Mucosa of rectum (tissue), 2 donors: Measurements from ENCODE around the gene NOLC1.
"Not testable (repeated sequence)": the region's sequence is repeated elsewhere in the genome, so short reads cannot be mapped to it uniquely, and the experiment has no call there.

ENCODE experiments used
- H3K27ac ChIP-seq, 2 donors: one replicate each; pipeline ENCODE4 v1.7.0; 2013; ENCODE audit warnings: inconsistent platforms in 2 of 2, low read depth in 2 of 2, low read length in 2 of 2
- H3K27me3 ChIP-seq, 2 donors: one replicate each; pipeline ENCODE4 v1.7.0; 2013; ENCODE audit warnings: low read length in 2 of 2; ENCODE audit not compliant: control insufficient read depth in 2 of 2, insufficient read depth in 2 of 2
- H3K36me3 ChIP-seq, 2 donors: one replicate each; pipeline ENCODE4 v1.7.0; 2013; ENCODE audit warnings: low read length in 2 of 2; ENCODE audit not compliant: control insufficient read depth in 2 of 2, insufficient read depth in 2 of 2
- H3K4me1 ChIP-seq, 2 donors: one replicate each; pipeline ENCODE4 v1.7.0; 2013; ENCODE audit warnings: low read length in 2 of 2, mild to moderate bottlenecking in 1 of 2; ENCODE audit not compliant: control insufficient read depth in 2 of 2, insufficient read depth in 2 of 2
- H3K4me3 ChIP-seq, 2 donors: one replicate each; pipeline ENCODE4 v1.7.0; 2013; ENCODE audit warnings: low read length in 2 of 2
- H3K9ac ChIP-seq, 2 donors: one replicate each; pipeline ENCODE4 v1.7.0; 2013; ENCODE audit warnings: low read length in 2 of 2, low read depth in 1 of 2, mild to moderate bottlenecking in 1 of 2
- H3K9me3 ChIP-seq, 2 donors: one replicate each; pipeline ENCODE4 v1.7.0; 2013; ENCODE audit warnings: low read length in 2 of 2; ENCODE audit not compliant: control insufficient read depth in 2 of 2
- donor health status: healthy.
- donor health status: Normal muscosa, but diverticular disease.

NOLC1 gene

GRCh38 chr10:102184606-102185005 is 32.4 kb downstream of the NOLC1 start:
- H3K36me3 ChIP-seq = no peaks in the 10 kb centered on the region
- no peak overlapping the region for H3K27ac ChIP-seq
- no peak overlapping the region for H3K4me3 ChIP-seq
- no peaks in the 10 kb centered on the region for H3K9me3 ChIP-seq
- H3K27me3 ChIP-seq = no peaks in the 10 kb centered on the region
- H3K9ac ChIP-seq = no peak overlapping the region
- H3K4me1 ChIP-seq = peaks cover 0 to 7% of the 10 kb centered on the region in 2 donors

- Histone ChIP-seq H3K27ac (no peak overlapping the region), H3K4me1 (peaks cover 0 to 7% of the 10 kb centered on the region in 2 donors), H3K36me3 (no peaks in the 10 kb centered on the region), H3K4me3 (no peak overlapping the region), H3K9me3 (no peaks in the 10 kb centered on the region), H3K9ac (no peak overlapping the region), H3K27me3 (no peaks in the 10 kb centered on the region)
Measured at GRCh38 chr10:102185272-102185671, 33.1 kb downstream of the NOLC1 start.

GRCh38 chr10:102185811-102186527 is 33.8 kb downstream of the NOLC1 start:
- H3K4me1 ChIP-seq = peaks cover 0 to 7% of the 10 kb centered on the region in 2 donors
- H3K27ac ChIP-seq = peak overlapping the region in 1 of 2 donors; percentile 24
- H3K4me3 ChIP-seq = peak overlapping the region in 1 of 2 donors; percentile 26
- no peaks in the 10 kb centered on the region for H3K36me3 ChIP-seq
- no peaks in the 10 kb centered on the region for H3K9me3 ChIP-seq
- no peaks in the 10 kb centered on the region for H3K27me3 ChIP-seq
- H3K9ac ChIP-seq = no peak overlapping the region

DNA sequence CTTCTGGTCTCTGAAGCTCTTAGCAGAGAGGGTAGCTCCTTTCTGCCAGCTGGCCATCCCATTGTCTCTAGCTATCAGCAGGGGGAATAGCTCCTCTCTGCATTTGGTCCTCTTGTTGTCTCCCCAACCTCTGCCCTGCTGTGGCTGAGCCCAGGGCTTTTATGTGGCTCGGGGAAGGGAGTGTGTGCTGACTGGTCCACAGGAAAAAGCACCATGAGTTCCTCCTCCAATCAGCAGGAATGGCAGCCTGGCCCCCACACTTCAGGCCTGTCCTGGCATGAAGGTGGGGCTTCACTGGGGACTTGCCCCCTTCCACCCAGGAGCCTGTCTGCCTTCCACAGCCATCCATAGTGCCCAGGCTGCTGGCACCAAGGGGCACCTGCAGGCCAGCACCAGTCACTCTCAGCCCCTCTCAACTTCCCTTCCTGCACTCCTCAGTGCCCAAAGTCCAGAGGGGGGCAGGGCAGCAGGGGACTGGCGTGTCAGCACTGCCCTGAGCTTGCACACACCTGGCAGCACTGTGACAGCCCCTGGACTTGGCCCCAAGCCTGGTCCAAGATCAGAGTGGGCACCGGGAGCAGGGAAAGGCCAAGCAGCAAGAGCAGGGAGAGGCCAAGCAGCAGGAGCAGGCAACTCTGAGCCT is 36.2 kb downstream of the NOLC1 start:
- H3K9ac ChIP-seq = no peak overlapping the region
- H3K4me3 ChIP-seq = no peak overlapping the region
- H3K4me1 ChIP-seq = peaks cover 0 to 7% of the 10 kb centered on the region in 2 donors
- H3K27me3 ChIP-seq = no peaks in the 10 kb centered on the region
- no peaks in the 10 kb centered on the region for H3K36me3 ChIP-seq
- no peak overlapping the region for H3K27ac ChIP-seq
- H3K9me3 ChIP-seq = no peaks in the 10 kb centered on the region

DNA sequence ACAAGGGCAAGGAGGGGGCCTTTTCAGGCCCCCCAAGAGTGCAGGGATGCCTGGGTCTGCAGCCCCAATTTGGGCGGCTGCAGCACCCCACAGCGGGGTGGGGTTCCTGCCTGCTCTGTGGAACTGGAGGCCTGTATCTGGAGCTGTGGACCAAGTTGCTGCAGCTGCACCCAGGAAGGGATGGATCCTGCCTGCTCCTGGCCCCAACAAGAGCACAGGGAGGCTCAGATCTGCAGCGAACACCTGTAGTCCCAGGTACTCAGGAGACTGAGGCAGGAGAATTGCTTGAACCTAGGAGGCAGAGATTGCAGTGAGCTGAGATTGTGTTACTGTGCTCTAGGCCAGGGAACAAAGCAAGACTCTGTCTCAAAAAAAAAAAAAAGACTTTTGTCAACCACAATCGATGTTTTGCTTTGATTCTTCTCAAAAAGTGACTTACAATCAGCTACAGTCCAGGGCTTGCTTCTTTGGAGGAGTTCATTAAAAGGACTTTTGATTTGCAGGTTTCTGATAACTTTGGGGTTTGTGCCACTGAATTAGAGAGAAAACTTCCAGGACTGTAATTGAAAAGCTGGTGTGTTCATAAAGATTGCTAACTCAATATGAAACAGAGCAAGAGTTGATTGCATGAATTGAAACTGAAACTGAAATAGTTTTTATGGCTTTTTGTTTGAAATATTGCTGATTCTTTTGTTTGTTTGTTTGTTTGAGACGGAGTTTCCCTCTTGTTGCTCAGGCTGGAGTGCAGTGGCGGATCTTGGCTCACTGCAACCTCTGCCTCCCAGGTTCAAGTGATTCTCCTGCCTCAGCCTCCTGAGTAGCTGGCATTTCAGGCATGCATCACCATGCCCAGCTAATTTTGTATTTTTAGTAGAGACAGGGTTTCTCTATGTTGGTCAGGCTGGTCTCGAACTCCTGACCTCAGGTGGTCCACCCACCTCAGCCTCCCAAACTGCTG is 37.0 kb downstream of the NOLC1 start:
- not testable (repeated sequence) for H3K4me1 ChIP-seq, H3K27ac ChIP-seq, H3K36me3 ChIP-seq, H3K9ac ChIP-seq, H3K27me3 ChIP-seq, H3K9me3 ChIP-seq
- peak overlapping the region in 1 of 2 donors; percentile 20 for H3K4me3 ChIP-seq

- Histone ChIP-seq H3K36me3 (no peaks in the 10 kb centered on the region), H3K4me3 (no peak overlapping the region), H3K9ac (no peak overlapping the region), H3K4me1 (peaks cover 0 to 7% of the 10 kb centered on the region in 2 donors), H3K27ac (no peak overlapping the region), H3K27me3 (no peaks in the 10 kb centered on the region), H3K9me3 (no peaks in the 10 kb centered on the region)
Measured at GRCh38 chr10:102191956-102192355, 39.8 kb downstream of the NOLC1 start.

DNA sequence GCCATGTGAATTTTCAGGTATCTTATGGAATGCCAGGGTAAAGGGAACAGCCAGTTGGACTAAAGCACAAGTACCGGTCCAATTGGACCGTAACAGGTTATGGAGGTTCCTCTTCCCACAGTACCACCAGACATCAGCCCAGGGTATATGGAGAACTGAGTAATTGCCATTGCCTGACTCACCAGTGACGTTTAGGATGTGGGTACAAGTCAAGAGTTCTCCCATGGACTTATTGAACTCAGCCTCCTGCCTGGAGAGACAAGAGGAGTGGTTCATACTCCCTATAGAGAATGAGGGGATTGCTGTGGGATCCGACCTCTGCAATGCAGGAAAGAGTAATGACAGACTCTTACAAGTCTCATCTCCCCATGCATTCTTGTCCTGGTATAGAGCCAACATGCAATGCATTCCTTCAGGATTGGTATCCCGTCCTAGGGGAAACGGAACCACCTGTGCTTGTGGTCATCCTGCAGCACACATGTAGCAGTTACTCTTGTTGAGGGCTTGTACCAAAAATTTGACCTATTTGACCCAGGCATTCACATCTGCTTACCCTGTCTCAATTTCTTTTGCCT is 43.2 kb downstream of the NOLC1 start:
- no peak overlapping the region for H3K4me3 ChIP-seq

DNA sequence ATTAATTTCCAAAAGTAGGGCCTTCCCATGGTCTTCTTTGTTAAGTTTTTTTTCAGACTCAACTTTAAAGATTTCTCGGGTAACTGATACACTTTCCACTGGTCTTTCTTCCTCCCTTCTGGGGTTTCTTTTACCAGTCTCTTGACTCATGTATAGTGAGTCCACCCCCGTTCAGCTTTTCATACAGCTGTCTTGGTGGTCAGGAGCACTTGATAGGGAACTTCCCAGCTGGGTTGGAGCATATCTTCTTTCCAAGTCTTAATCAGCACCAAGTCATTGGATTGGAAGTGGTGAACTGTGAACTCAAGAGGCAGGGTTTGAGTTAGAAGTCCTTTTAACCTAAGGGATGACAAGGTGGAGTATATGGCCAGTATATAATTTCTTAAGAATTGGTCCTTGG is 44.7 kb downstream of the NOLC1 start:
- no peaks in the 10 kb centered on the region for H3K36me3 ChIP-seq
- H3K4me1 ChIP-seq = no peaks in the 10 kb centered on the region
- H3K27ac ChIP-seq = no peak overlapping the region
- H3K27me3 ChIP-seq = no peaks in the 10 kb centered on the region
- H3K9ac ChIP-seq = no peak overlapping the region
- H3K4me3 ChIP-seq = no peak overlapping the region
- H3K9me3 ChIP-seq = no peaks in the 10 kb centered on the region

More for the DNA sequence above, 43.2 kb downstream of the NOLC1 start:
- no peaks in the 10 kb centered on the region for H3K4me1 ChIP-seq
- H3K36me3 ChIP-seq = no peaks in the 10 kb centered on the region
- H3K9ac ChIP-seq = no peak overlapping the region
- no peaks in the 10 kb centered on the region for H3K9me3 ChIP-seq
- no peak overlapping the region for H3K27ac ChIP-seq
- no peaks in the 10 kb centered on the region for H3K27me3 ChIP-seq

DNA sequence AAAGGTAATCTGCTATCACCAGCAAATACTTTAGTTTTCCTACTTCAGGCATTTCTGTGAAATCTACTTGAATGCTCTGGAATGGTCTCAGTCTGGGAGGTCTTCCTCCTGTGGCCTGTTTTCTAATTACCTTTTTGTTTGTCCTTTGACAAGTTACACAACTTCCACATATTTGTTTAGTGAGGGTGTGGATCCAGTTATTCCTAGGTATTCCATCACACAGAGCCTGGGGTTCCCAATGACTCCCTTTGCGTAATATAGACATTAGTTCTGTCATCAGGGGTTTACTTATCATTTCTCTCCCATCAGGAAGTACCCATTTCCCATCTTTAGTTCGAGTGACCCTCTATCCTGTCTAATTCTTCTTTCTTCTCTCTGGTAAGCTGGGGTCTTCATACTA is 45.8 kb downstream of the NOLC1 start:
- H3K4me1 ChIP-seq = no peaks in the 10 kb centered on the region

More for the DNA sequence above, 45.8 kb downstream of the NOLC1 start:
- Histone ChIP-seq H3K9me3 (no peaks in the 10 kb centered on the region), H3K27me3 (no peaks in the 10 kb centered on the region), H3K27ac (no peak overlapping the region), H3K4me3 (no peak overlapping the region), H3K36me3 (no peaks in the 10 kb centered on the region), H3K9ac (no peak overlapping the region)
